CD14-positive monocyte (primary cell): ENCODE data around the gene FNDC3B. TPM values are rescaled to one million over a fixed set of nuclear protein-coding genes. Genes with fewer than 3 reads are reported as not detected.

Experiments used
- DNase-seq, 3 donors: peaks; one replicate each; pipeline ENCODE4 v3.0.0-alpha.2; 2011 to 2022
- H2AFZ ChIP-seq: 2 replicates; pipeline ENCODE4 v1.6.0; 2012; ENCODE audit warnings: mild to moderate bottlenecking, low read depth, low read length, inconsistent platforms; ENCODE audit not compliant: insufficient read depth, poor library complexity, severe bottlenecking
- H3K27ac ChIP-seq, 2 donors: 1 replicate in 1 of 2; 2 replicates in 1 of 2; pipeline ENCODE4 v1.5.1; 2012 to 2013; ENCODE audit warnings: low read length in 2 of 2, control low read depth in 1 of 2, inconsistent platforms in 1 of 2, low read depth in 1 of 2, mild to moderate bottlenecking in 1 of 2
- H3K27me3 ChIP-seq, 2 donors: one replicate each; pipeline versions ENCODE4 v1.6.0 to v1.6.1; 2011 to 2013; ENCODE audit warnings: low read length in 2 of 2; ENCODE audit not compliant: control insufficient read depth in 2 of 2, insufficient read depth in 2 of 2
- H3K36me3 ChIP-seq, 2 donors: replicated peaks in 1 of 2; 1 replicate in 1 of 2; 2 replicates in 1 of 2; pipeline versions ENCODE4 v1.5.1 to v1.6.1; 2012 to 2013; ENCODE audit warnings: low read length in 2 of 2, control low read depth in 1 of 2, inconsistent platforms in 1 of 2, mild to moderate bottlenecking in 1 of 2; ENCODE audit not compliant: insufficient read depth in 2 of 2, control insufficient read depth in 1 of 2
- H3K4me1 ChIP-seq, 2 donors: 1 replicate in 1 of 2; 2 replicates in 1 of 2; pipeline versions ENCODE4 v1.5.1 to v1.6.1; 2012 to 2013; ENCODE audit warnings: low read length in 2 of 2, control low read depth in 1 of 2, inconsistent platforms in 1 of 2, mild to moderate bottlenecking in 1 of 2, moderate library complexity in 1 of 2; ENCODE audit not compliant: insufficient read depth in 2 of 2, control insufficient read depth in 1 of 2
- H3K4me2 ChIP-seq: replicated peaks from 2 replicates; pipeline ENCODE3; 2012; ENCODE audit warnings: low read length, moderate library complexity, mild to moderate bottlenecking; ENCODE audit not compliant: poor library complexity, severe bottlenecking; ENCODE audit errors: extremely low read depth
- H3K4me3 ChIP-seq, 3 experiments: fragments of 200-600 bp in 1 of 3; sonication (generic) in 1 of 3; replicated peaks in 1 of 3; 1 replicate in 2 of 3; 2 replicates in 1 of 3; pipeline ENCODE4 v1.5.1; 2011 to 2013; ENCODE audit warnings: low read length in 3 of 3, mild to moderate bottlenecking in 3 of 3, control low read depth in 2 of 3, low read depth in 2 of 3, inconsistent platforms in 1 of 3, moderate library complexity in 1 of 3
- H3K79me2 ChIP-seq: 2 replicates; pipeline ENCODE4 v1.6.0; 2012; ENCODE audit warnings: mild to moderate bottlenecking, control low read depth, inconsistent platforms, low read length, moderate library complexity; ENCODE audit not compliant: insufficient read depth
- H3K9ac ChIP-seq: 2 replicates; pipeline ENCODE4 v1.6.0; 2017; ENCODE audit warnings: low read length, mild to moderate bottlenecking; ENCODE audit not compliant: insufficient read depth, poor library complexity, severe bottlenecking
- H3K9me3 ChIP-seq, 2 donors: replicated peaks in 1 of 2; 1 replicate in 1 of 2; 2 replicates in 1 of 2; pipeline versions ENCODE4 v1.5.1 to v1.6.1; 2012 to 2013; ENCODE audit warnings: low read length in 2 of 2, control low read depth in 1 of 2; ENCODE audit not compliant: control insufficient read depth in 1 of 2, insufficient read depth in 1 of 2
- H4K20me1 ChIP-seq: 2 replicates; pipeline ENCODE4 v1.6.0; 2012; ENCODE audit warnings: mild to moderate bottlenecking, low read length, control low read depth, moderate library complexity; ENCODE audit not compliant: insufficient read depth
- H3K27ac Mint-ChIP-seq, 7 donors: one replicate each; pipeline ENCODE4 v1.8.0; 2020; ENCODE audit warnings: mild to moderate bottlenecking in 7 of 7, mixed read lengths in 7 of 7, moderate library complexity in 6 of 7, inconsistent platforms in 2 of 7
- H3K27me3 Mint-ChIP-seq, 3 donors: one replicate each; pipeline ENCODE4 v1.8.0; 2021 to 2022; ENCODE audit warnings: low read depth in 3 of 3, mild to moderate bottlenecking in 3 of 3, mixed read lengths in 3 of 3, moderate library complexity in 3 of 3, inconsistent platforms in 1 of 3
- H3K36me3 Mint-ChIP-seq, 2 donors: one replicate each; pipeline ENCODE4 v1.8.0; 2020; ENCODE audit warnings: mixed read lengths in 2 of 2, inconsistent platforms in 1 of 2, mild to moderate bottlenecking in 1 of 2
- H3K4me1 Mint-ChIP-seq: one replicate; pipeline ENCODE4 v1.8.0; 2020; ENCODE audit warnings: mild to moderate bottlenecking, mixed read lengths
- H3K4me3 Mint-ChIP-seq, 2 donors: one replicate each; pipeline ENCODE4 v1.8.0; 2020; ENCODE audit warnings: mild to moderate bottlenecking in 2 of 2, mixed read lengths in 2 of 2, moderate library complexity in 1 of 2
- H3K9me3 Mint-ChIP-seq, 7 donors: one replicate each; pipeline ENCODE4 v1.8.0; 2020 to 2022; ENCODE audit warnings: mixed read lengths in 7 of 7, mild to moderate bottlenecking in 6 of 7, moderate library complexity in 6 of 7, inconsistent platforms in 2 of 7
- WGBS: methylation state at CpG from one replicate; pipeline ENCODE4 v1.1.5; 2013; ENCODE audit warnings: missing lambda C conversion rate; ENCODE audit not compliant: insufficient coverage; 5-methylcytosine and 5-hydroxymethylcytosine counted together
- intact Hi-C, 2 donors: fragments of 100-400 bp; cut with micrococcal nuclease; formaldehyde crosslinking; loops; one replicate each; pipeline versions ENCODE4 v1.15.0 to v1.15.1; 2023
- polyA plus RNA-seq, 3 donors: library from polyadenylated mRNA; depleted of rRNA in 1 of 3; unstranded in 2 of 3; stranded (reverse) in 1 of 3; fragments of 300-500 nt in 2 of 3; fragments of >200 nt in 1 of 3; fragmentation: Illumina TruSeq in 2 of 3; gene quantifications; 1 replicate in 2 of 3; 2 replicates in 1 of 3; pipeline ENCODE4 v1.2.3, GENCODE V29; 2012 to 2021
- TF ChIP-seq, protein P1 (sequence below): fragments of 200-600 bp; IDR thresholded peaks from one replicate; pipeline ENCODE4 v1.8.0; 2022; ENCODE audit warnings: antibody characterized with exemption, mild to moderate bottlenecking

FNDC3B gene
- polyA plus RNA-seq, 3 donors, result 19.6 to 36.1 (median 25.7) TPM

DNA sequence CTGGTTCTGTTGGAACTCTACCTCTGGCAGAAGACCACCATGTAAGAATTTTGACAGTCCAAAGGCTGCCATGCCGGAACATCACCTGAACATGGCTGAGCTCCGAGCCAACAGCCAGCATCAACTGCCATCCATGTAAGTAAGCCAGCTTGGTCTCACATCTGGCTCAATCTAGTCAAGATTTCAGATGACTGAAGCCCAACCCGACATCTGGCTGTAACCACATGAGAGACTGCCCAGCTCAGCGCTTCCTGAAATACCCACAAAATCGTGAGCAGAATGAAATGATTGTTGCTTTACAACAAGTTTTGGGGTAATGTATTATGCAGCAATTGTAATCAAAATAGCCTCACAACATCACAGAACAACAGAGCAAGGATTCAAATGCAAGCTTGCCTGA, 375.9 kb downstream of the FNDC3B start:
- Histone ChIP-seq H3K79me2 (no peaks in the 10 kb centered on the region), H3K9ac (no peak overlapping the region), H2AFZ (no peak overlapping the region), H3K36me3 (no peaks in the 10 kb centered on the region), H4K20me1 (no peaks in the 10 kb centered on the region), H3K27ac (no peak overlapping the region), H3K4me2 (no peak overlapping the region), H3K4me1 (no peaks in the 10 kb centered on the region), H3K9me3 (no peaks in the 10 kb centered on the region), H3K27me3 (peaks cover 4 to 9% of the 10 kb centered on the region in 2 donors), H3K4me3 (no peak overlapping the region)
- H3K4me1 Mint-ChIP-seq, result no peaks in the 10 kb centered on the region
- H3K27me3 Mint-ChIP-seq, result peaks cover 13 to 27% (median 18%) of the 10 kb centered on the region in 3 donors
- 59% methylated on average over 3 of the region's 5 CpGs for WGBS
- no peaks in the 10 kb centered on the region for H3K36me3 Mint-ChIP-seq
- peak overlapping the region in 1 of 2 donors; percentile 14 for H3K4me3 Mint-ChIP-seq
- H3K9me3 Mint-ChIP-seq, result peaks cover 2 to 13% (median 9%) of the 10 kb centered on the region in 7 donors
- H3K27ac Mint-ChIP-seq, result peak overlapping the region in 1 of 7 donors; percentile 22
- DNase-seq, result no peak
- TF ChIP-seq, protein P1, sequence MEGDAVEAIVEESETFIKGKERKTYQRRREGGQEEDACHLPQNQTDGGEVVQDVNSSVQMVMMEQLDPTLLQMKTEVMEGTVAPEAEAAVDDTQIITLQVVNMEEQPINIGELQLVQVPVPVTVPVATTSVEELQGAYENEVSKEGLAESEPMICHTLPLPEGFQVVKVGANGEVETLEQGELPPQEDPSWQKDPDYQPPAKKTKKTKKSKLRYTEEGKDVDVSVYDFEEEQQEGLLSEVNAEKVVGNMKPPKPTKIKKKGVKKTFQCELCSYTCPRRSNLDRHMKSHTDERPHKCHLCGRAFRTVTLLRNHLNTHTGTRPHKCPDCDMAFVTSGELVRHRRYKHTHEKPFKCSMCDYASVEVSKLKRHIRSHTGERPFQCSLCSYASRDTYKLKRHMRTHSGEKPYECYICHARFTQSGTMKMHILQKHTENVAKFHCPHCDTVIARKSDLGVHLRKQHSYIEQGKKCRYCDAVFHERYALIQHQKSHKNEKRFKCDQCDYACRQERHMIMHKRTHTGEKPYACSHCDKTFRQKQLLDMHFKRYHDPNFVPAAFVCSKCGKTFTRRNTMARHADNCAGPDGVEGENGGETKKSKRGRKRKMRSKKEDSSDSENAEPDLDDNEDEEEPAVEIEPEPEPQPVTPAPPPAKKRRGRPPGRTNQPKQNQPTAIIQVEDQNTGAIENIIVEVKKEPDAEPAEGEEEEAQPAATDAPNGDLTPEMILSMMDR, result no peak
- intact Hi-C loops, result no loop called here

DNA sequence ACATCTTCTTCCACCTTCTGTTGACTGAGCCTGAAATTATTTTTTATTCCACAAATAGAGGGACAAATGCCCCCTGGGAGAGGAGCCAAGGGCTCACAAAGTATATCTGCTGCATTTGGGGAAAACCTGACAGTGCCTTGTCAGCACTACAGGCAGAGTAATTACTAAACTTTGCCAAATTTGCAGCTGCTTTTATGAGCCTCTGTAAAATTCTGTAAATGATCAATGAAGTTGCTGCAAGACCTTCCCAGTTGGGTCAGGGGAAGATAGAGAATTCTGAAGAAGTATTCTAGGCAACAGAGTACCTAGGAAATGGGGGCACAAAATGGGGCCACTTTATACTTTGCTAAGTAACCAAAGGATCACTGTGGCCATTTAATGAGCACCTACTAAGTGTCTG, 398.3 kb downstream of the FNDC3B start:
- no peak overlapping the region for H2AFZ ChIP-seq
- H3K27me3 ChIP-seq, result peaks cover 9 to 13% of the 10 kb centered on the region in 2 donors
- no peak overlapping the region for H3K4me2 ChIP-seq
- H3K4me3 ChIP-seq, result no peak overlapping the region
- peak overlapping the region in 1 of 7 donors; percentile 72 for H3K27ac Mint-ChIP-seq
- no peak overlapping the region for H3K9ac ChIP-seq
- no peaks in the 10 kb centered on the region for H3K36me3 ChIP-seq
- TF ChIP-seq, protein P1, result no peak
- H3K27ac ChIP-seq, result no peak overlapping the region
- H3K4me1 ChIP-seq, result no peaks in the 10 kb centered on the region
- intact Hi-C loops, result no loop called here
- H3K36me3 Mint-ChIP-seq, result no peaks in the 10 kb centered on the region
- DNase-seq, result no peak
- no peak overlapping the region for H3K4me3 Mint-ChIP-seq
- H3K27me3 Mint-ChIP-seq, result peaks cover 5 to 22% (median 21%) of the 10 kb centered on the region in 3 donors
- H4K20me1 ChIP-seq, result no peaks in the 10 kb centered on the region
- no peaks in the 10 kb centered on the region for H3K79me2 ChIP-seq
- H3K9me3 Mint-ChIP-seq, result peaks cover 7 to 18% (median 12%) of the 10 kb centered on the region in 7 donors
- H3K9me3 ChIP-seq, result peaks cover 5 to 13% of the 10 kb centered on the region in 2 donors
- H3K4me1 Mint-ChIP-seq, result no peaks in the 10 kb centered on the region
